Measurements from ENCODE around the gene ZBTB14.

GRCh38 chr18:5318061-5318700, 22.7 kb upstream of the ZBTB14 start:
- no peak for TF ChIP-seq RAD21 (IDR thresholded peaks at IDR 0.05; ENCODE audit: low read depth)
- TF ChIP-seq CTCF (IDR thresholded peaks at IDR 0.05 in 2 of 3, conservative IDR thresholded peaks at IDR 0.05 in 1 of 3; ENCODE audit: borderline replicate concordance in 1 of 3, insufficient read depth in 1 of 3, low read depth in 2 of 3, low read length in 2 of 3) = no peak
- TF ChIP-seq EZH2phosphoT487 (IDR thresholded peaks at IDR 0.05; ENCODE audit: borderline replicate concordance) = no peak
- TF ChIP-seq POLR2A (IDR thresholded peaks at IDR 0.05; ENCODE audit: borderline replicate concordance, extremely low read depth, insufficient read depth, insufficient read length) = no peak
- TF ChIP-seq SRF (IDR thresholded peaks at IDR 0.05; ENCODE audit: low read depth) = no peak
- no peak for TF ChIP-seq MAX (IDR thresholded peaks at IDR 0.05)
- TF ChIP-seq EZH2 (IDR thresholded peaks at IDR 0.05) = no peak
- no peak for TF ChIP-seq YY1 (IDR thresholded peaks at IDR 0.05; ENCODE audit: extremely low read depth, insufficient replicate concordance, low read depth, low read length)
- no peak for TF ChIP-seq EGR1 (IDR thresholded peaks at IDR 0.05; ENCODE audit: low read depth)
